ENCODE measurements around the gene SDR42E2. TPM values are rescaled to one million over a fixed set of nuclear protein-coding genes. Genes with fewer than 3 reads are reported as not detected.

SDR42E2 gene
- total RNA-seq, 1 donor from 2014 or later: not detected

- peak; percentile 79 to 97 for DNase-seq (ENCODE audit: low spot score in 2 of 2)
- peak within 1 kb of the TSS; percentile 74 to 85 for H3K4me3 ChIP-seq
- no peaks in the 10 kb centered on the region for H3K36me3 ChIP-seq
- peak; percentile 70 to 98 (median 84) for TF ChIP-seq CTCF (IDR thresholded peaks at IDR 0.05)
- no peaks in the 10 kb centered on the region for H3K9me3 ChIP-seq
- intact Hi-C loops (cut with DNase I): loop anchor here (1.0 to 5.0 kb wide), 5 partner anchors 10 to 1299 kb away; no protein-coding TSS in a partner anchor
- H3K27ac ChIP-seq: peak within 1 kb of the TSS; percentile 87 to 88
- H3K27me3 ChIP-seq: no peaks in the 10 kb centered on the region
- peaks cover 3 to 44% of the 10 kb centered on the region in 2 donors for H3K4me1 ChIP-seq
These were observed 43.9 kb downstream of the SDR42E2 start, which contains the start of gene EEF2K for GRCh38 chr16:22206013-22206841. Gene EEF2K (plus strand): TSS chr16:22206278. CDS start chr16:22225730, 19,452 bp downstream.

- peaks cover 3 to 53% of the 10 kb centered on the region in 2 donors for H3K4me1 ChIP-seq
- intact Hi-C loops (cut with DNase I): loop anchor here (1.0 to 5.0 kb wide), 6 partner anchors 8 to 1300 kb away; no protein-coding TSS in a partner anchor
- H3K4me3 ChIP-seq: peak overlapping the region; percentile 74 to 85
- no peaks in the 10 kb centered on the region for H3K27me3 ChIP-seq
- TF ChIP-seq CTCF (IDR thresholded peaks at IDR 0.05): no peak
- H3K9me3 ChIP-seq: no peaks in the 10 kb centered on the region
- H3K27ac ChIP-seq: peak overlapping the region; percentile 87 to 88
- no peaks in the 10 kb centered on the region for H3K36me3 ChIP-seq
- peak; percentile 59 to 94 for DNase-seq (ENCODE audit: low spot score in 2 of 2)
These were observed 44.8 kb downstream of the SDR42E2 start for GRCh38 chr16:22206842-22207714.

- Histone ChIP-seq H3K4me1 (peaks cover 3 to 54% of the 10 kb centered on the region in 2 donors), H3K27ac (peak overlapping the region; percentile 87 to 88), H3K4me3 (peak overlapping the region; percentile 74 to 85), H3K27me3 (no peaks in the 10 kb centered on the region), H3K9me3 (no peaks in the 10 kb centered on the region), H3K36me3 (peaks cover 0 to under 1% of the 10 kb centered on the region in 2 donors)
- no peak for TF ChIP-seq CTCF (IDR thresholded peaks at IDR 0.05)
- intact Hi-C loops (cut with DNase I): loop anchor here (1.0 to 5.0 kb wide), 3 partner anchors 9 to 1301 kb away; no protein-coding TSS in a partner anchor
- DNase-seq (ENCODE audit: low spot score in 2 of 2): no peak
These were observed 45.5 kb downstream of the SDR42E2 start for GRCh38 chr16:22207715-22208360.

- Histone ChIP-seq H3K36me3 (peaks cover 6 to 12% of the 10 kb centered on the region in 2 donors), H3K27ac (peak overlapping the region; percentile 87 to 88), H3K9me3 (no peaks in the 10 kb centered on the region), H3K4me1 (peaks cover 3 to 48% of the 10 kb centered on the region in 2 donors), H3K27me3 (no peaks in the 10 kb centered on the region), H3K4me3 (no peak overlapping the region)
- no peak for TF ChIP-seq CTCF (IDR thresholded peaks at IDR 0.05)
- intact Hi-C loops (cut with DNase I): no loop called here
- DNase-seq (ENCODE audit: low spot score in 2 of 2): no peak
These were observed 48.0 kb downstream of the SDR42E2 start for GRCh38 chr16:22210285-22210684.

- Histone ChIP-seq H3K27me3 (no peaks in the 10 kb centered on the region), H3K9me3 (no peaks in the 10 kb centered on the region), H3K4me1 (peaks cover 3 to 45% of the 10 kb centered on the region in 2 donors), H3K27ac (peak overlapping the region; percentile 87 to 88), H3K36me3 (peaks cover 8 to 14% of the 10 kb centered on the region in 2 donors), H3K4me3 (no peak overlapping the region)
- TF ChIP-seq CTCF (IDR thresholded peaks at IDR 0.05): no peak
- intact Hi-C loops (cut with DNase I): no loop called here
- DNase-seq (ENCODE audit: low spot score in 2 of 2): no peak
These were observed 48.5 kb downstream of the SDR42E2 start for GRCh38 chr16:22210854-22211253.
